ENCODE data around the gene TMEM263.
A peak's percentile ranks its signal among the peaks of the same experiment; 100 is the strongest.
"Not testable (repeated sequence)": the region's sequence is repeated elsewhere in the genome, so short reads cannot be mapped to it uniquely, and the experiment has no call there.

TMEM263 gene

DNA sequence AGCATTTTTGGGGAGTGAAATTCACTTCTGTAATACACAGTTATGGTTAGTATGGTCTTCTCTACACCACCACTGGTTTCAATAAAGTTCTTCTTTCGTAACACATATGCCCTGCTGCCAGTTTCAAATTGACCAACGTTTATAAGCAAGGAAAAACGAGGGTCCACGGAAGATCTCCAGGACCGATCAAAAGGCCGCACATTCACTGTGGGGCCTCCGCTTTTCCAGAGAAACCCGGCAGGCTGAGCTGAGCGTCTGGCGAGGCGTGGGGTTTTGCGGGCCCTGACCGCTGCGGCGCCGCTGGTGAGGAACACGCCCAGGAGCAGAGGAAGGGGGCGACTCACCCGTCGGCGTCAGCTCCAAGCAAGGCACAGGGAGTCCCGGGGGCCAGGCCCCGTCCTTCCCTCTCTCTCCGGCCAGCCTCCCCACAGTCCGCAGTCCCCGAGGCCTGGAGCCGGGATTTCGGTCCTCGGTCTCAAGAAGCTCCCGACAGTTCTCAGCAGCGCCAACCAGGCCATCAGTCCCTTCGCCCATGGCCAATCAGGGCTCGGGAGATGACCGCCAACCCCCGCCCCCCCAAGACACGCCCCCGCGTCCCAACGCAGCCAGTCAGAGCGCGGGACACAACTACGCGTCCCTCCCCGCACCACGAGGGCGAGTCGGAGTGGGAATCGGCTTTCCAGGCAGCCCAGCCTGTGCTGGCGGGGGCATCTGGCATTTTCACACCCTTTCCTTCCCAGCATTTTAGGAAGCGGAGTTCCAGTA lies 31.1 kb downstream of the TMEM263 start, which contains the start of gene MTERF2:
TSS of gene MTERF2 (minus strand) at position 522 of the 765 bp plus-strand sequence. CDS start 8,432 bp downstream, outside the sequence.
- DNase-seq = peak; percentile 84 to 95

DNA sequence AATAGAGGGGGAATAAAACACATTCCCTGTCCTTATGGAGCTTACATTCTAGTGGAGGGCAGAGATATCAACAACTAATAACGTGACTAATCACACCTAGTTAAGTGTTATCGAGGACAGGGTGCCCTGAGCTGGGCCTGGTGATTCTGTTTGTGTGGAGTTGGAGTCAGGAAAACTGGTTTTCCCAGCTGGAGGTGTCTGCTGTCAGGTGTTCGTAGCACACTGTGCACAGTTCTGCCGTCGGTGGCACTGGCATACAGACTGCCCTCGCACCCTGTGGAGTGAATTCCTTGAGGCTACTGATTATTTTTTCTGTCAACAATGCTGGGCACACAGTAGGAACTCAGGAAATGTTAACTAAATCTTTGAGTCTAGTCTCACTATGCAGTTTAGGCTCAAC lies 32.1 kb downstream of the TMEM263 start:
- DNase-seq = no peak

DNA sequence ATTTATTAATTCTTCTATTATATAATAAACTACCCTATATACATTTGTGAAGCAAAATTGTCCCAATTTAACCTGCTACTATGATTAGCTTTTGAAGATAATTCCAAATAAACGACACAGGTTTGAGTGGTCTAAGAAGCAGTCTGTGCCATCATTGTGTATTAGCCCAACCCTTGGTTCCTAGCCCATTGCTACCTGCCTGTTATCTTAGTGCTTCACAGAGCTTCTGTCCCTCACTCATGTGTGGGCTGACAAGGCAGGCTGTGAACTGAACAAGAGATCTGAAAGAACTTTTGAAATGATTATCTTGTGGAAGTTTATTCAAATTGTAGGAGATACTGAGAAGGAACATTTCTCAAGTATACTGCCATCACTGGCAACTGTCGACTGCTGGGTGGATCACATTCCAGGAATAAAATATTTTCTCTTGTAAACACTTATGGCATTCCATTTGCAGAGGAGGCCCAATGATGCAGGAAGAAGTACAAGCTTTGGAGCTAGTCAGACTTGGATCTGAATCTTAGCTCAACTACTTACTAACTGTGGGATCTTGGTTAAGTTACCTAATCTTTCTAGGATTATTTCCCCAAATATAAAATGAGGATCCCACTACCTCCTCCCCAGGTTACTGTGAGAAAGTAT lies 39.0 kb downstream of the TMEM263 start:
- DNase-seq = no peak

DNA sequence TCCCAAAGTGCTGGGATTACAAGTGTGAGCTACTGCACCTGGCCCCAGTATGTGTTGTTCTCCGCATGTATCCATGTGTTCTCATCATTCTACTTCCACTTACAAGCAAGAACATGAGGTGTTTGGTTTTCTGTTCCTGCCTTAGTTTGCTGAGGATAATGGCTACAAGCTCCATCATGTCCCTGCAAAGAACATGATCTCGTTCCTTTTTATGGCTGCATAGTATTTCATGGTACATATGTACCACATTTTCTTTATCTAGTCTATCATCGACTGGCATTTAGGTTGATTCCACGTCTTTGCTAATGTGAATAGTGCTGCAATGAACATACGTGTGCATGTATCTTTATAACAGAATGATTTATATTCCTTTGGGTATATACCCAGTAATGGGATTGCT lies 40.4 kb downstream of the TMEM263 start:
- not testable (repeated sequence) for DNase-seq

DNA sequence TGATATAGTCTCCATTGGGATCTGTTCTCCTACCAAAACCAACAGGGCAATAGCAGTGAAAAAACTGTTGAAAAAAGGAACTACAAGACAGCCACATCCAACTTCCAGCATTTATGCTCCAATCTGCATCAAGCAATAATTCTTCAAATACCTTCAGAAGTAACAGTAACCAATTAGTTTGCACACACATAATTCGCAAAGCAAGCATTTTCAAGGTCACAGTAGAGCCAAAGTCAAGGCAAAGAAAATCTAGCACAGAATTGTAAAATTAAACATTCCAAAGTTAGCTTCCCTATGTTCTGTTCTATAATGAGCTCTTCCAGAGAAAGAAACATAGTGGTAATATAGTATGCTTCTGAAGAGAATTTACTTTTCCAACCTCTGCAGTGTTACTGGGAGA lies 42.2 kb downstream of the TMEM263 start:
- no peak for DNase-seq

DNA sequence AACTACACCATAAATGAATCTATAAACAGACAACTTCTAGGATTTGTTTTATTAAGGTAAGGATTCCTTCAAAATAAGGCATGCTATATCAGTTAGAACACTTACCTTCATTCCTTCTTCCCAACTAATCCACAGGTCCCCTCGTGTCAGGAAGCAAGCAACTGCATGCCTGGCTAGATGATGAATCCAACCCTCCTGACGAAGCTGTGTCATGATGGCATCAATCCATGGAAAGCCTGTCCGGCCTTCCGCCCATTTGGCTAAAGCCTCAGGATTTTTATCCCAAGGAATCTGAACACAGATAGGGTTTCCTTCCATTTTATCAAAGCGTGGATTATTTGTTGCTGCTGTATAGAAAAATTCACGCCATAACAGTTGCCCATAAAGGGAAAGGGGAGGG lies 43.7 kb downstream of the TMEM263 start:
- DNase-seq = no peak

DNA sequence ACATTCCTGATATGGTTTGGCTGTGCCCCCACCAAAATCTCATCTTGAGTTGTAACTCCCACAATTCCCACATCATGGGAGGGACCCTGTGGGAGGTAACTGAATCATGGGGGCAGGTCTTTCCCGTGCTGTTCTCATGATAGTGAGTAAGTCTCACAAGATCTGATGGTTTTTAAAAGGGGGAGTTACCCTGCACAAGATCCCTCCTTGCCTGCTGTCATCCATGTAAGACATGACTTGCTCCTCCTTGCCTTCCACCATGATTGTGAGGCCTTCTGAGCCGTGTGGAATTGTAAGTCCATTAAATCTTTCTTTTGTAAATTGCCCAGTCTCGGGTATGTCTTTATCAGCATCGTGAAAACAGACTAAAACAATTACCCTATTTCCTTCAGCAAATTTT lies 47.0 kb downstream of the TMEM263 start:
- not testable (repeated sequence) for DNase-seq

DNA sequence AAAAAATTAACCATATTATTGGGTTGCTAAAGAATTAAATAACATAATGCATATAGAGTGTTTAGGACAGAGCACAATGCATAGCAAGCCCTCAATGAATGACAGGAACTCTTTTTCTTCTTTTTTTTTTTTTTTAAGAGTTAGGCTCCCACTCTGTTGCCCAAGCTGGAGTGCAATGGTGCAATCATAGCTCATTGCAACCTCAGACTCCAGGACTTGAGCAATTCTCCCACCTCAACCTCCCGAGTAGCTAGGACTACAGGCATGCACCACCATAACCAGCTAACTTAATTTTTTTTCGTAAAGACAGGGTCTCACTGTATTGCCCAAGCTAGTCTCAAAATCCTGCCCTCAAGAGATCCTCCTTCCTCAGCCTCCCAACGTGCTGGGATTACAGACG lies 51.7 kb downstream of the TMEM263 start:
- no peak for DNase-seq

DNA sequence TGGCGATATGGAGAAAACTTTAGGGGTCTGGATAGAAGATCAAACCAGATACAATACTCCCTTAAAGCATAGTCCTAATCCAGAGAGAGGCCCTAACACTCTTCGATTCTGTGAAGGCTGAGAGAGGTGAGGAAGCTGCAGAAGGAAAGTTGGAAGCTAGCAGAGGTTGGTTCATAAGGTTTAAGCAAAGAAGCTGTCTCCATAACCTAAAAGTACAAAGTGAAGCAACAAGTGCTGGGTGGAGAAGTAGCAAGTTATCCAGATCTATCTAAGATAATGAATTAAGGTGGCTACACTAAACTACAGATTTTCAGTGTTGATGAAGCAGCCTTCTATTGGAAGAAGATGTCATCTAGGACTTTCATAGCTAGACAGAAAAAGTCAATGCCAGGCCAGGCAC lies 55.8 kb downstream of the TMEM263 start:
- no peak for DNase-seq

DNA sequence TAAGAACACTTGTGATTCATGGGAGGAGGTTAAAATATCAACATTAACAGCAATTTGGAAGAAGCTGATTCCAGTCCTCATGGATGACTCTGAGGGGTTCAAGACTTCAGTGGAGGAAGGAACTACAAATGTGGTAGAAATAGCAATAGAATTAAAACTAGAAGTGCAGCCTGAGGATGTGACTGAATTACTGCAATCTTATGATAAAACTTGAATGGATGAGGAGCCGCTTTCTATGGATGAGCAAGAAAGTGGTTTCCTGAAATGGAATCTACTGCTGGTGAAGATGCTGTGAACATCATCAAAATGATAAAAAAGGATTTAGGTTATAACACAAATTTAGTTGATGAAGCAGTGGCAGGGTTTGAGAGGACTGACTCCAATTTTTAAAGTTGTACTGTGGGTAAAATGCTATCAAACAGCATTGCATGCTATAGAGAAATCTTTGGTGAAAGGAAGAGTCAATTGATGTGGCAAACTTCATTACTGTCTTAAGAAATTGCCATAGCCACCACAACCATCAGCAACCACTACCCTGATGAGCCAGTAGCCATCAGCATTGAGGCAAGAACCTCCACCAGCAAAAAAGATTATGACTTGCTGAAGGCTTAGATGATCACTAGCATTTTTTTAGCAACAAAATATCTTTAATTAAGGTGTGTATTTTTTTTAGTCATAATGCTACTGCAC lies 57.2 kb downstream of the TMEM263 start:
- no peak for DNase-seq

DNA sequence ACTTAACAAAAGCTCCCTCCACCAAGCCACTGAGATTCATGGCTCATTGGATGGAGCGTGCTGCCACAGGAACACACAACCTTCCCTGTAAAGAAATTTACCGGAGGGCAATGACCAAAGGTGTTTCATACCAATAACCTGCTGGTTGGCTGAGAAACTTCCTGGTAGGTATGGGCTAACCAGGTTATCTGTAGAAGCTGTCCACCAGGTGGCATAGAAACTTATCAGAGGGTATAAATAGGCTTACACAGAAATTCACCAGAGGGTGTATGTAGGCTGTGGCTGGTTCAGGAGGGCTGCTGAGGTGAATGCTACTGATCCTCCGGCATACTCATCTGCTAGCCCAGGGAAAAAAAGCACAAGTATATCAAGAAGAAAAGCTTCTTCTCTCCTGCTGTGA lies 58.3 kb downstream of the TMEM263 start:
- no peak for DNase-seq

DNA sequence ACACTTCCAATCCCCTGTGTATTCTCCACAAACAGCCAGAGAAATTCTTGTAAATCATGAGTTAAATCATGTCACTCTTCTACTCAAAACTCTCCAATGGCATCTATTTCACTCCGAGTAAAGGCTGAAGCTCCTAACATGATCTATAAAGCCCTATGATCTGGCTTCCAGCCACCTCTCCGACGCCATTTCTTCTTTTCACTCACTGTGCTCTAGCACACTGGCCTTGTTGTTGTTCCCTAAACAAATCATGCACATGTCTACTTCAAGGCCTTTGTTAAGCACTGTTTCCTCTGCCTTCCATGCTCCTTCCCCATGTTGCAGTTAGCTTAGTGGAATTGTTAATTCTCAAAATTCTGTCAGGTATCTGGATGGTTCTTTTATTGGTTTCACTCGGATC lies 61.3 kb downstream of the TMEM263 start:
- no peak for DNase-seq

DNA sequence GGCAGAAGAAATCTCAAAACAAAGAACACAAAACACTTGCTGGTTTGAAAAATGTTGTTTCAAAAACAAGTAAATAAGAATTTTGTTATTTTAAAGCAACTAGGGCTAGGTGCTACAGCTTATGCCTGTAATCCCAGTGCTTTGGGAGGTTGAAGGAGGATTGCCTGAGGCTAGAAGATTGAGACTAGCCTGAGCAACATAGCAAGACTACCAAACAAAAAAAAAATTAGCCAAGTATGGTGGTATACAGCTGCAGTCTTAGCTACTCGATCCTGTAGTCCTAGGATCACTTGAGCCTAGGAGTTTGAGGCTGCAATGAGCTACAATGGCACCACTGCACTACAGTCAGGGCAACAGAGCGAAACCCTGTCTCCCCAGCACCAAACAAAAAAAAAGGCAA lies 63.8 kb downstream of the TMEM263 start:
- no peak for DNase-seq
